Activated CD4-positive, CD25-positive, alpha-beta regulatory T cell treated with anti-CD3 and anti-CD28 coated beads, Interleukin-2, amount 50 U/mL, for 24 hours (primary cell): ENCODE measurements around the gene MEIOSIN.
"Not testable (repeated sequence)": the region's sequence is repeated elsewhere in the genome, so short reads cannot be mapped to it uniquely, and the experiment has no call there.

Experiments used
- ATAC-seq, 2 donors: fragments of 150-1000 bp; cut with Tn5 transposase; one replicate each; pipeline ENCODE4 v1.10.0; 2021; ENCODE audit warnings: mild to moderate bottlenecking in 1 of 2, moderate library complexity in 1 of 2

The MEIOSIN gene

GRCh38 chr19:45733160-45733810, at the start of gene MEIOSIN:
MEIOSIN (plus strand) TSS chr19:45733439; CDS start chr19:45735377, 1,938 bp downstream.
- no peak for ATAC-seq

GRCh38 chr19:45685045-45685444, 48.2 kb upstream of the MEIOSIN start:
- not testable (repeated sequence) for ATAC-seq

- no peak for ATAC-seq
Observed at GRCh38 chr19:45687599-45687998, 45.6 kb upstream of the MEIOSIN start.

GRCh38 chr19:45691516-45692186, 41.6 kb upstream of the MEIOSIN start, which contains the start of gene SNRPD2:
SNRPD2 (minus strand) TSS chr19:45691953; CDS start chr19:45691888, 65 bp downstream.
- ATAC-seq: peak; percentile 37 to 49

- ATAC-seq: peak; percentile 93 to 94
Observed at GRCh38 chr19:45692187-45693105, 40.8 kb upstream of the MEIOSIN start, which contains the start of gene QPCTL. QPCTL (plus strand) TSS chr19:45692666; CDS start chr19:45692704, 38 bp downstream.

- ATAC-seq: no peak
Observed at GRCh38 chr19:45693106-45693788, 40.0 kb upstream of the MEIOSIN start.

GRCh38 chr19:45701676-45702075, 31.6 kb upstream of the MEIOSIN start:
- ATAC-seq: no peak

- ATAC-seq: no peak
Observed at GRCh38 chr19:45705115-45705514, 28.1 kb upstream of the MEIOSIN start.

- no peak for ATAC-seq
Observed at GRCh38 chr19:45705710-45706415, 27.4 kb upstream of the MEIOSIN start.

- ATAC-seq: no peak
Observed at GRCh38 chr19:45710356-45711130, 22.7 kb upstream of the MEIOSIN start.

GRCh38 chr19:45711851-45712698, 21.2 kb upstream of the MEIOSIN start:
- no peak for ATAC-seq

- ATAC-seq: no peak
Observed at GRCh38 chr19:45712699-45713067, 20.6 kb upstream of the MEIOSIN start.

- ATAC-seq: no peak
Observed at GRCh38 chr19:45713141-45713540, 20.1 kb upstream of the MEIOSIN start.

- no peak for ATAC-seq
Observed at GRCh38 chr19:45715139-45715538, 18.1 kb upstream of the MEIOSIN start.

GRCh38 chr19:45716359-45717130, 16.7 kb upstream of the MEIOSIN start:
- no peak for ATAC-seq

- peak; percentile 97 to 98 for ATAC-seq
Observed at GRCh38 chr19:45717131-45717982, 15.9 kb upstream of the MEIOSIN start.

GRCh38 chr19:45717983-45718650, 15.1 kb upstream of the MEIOSIN start:
- no peak for ATAC-seq

GRCh38 chr19:45720065-45720464, 13.2 kb upstream of the MEIOSIN start:
- ATAC-seq: not testable (repeated sequence)
